Head of caudate nucleus (tissue), 42 donors: ENCODE results near the gene SMAD5.
A peak's percentile ranks its signal among the peaks of the same experiment; 100 is the strongest.

Experiments used
- DNase-seq, 42 donors: peaks; one replicate each; pipeline versions ENCODE4 v3.0.0 to v3.0.0-alpha.2; 2020 to 2021; ENCODE audit warnings: mixed read lengths in 7 of 42
- intact Hi-C: fragments of 100-400 bp; cut with DNase I; formaldehyde crosslinking; loops from one replicate; pipeline ENCODE4 v1.15.0; 2022

The SMAD5 gene

GRCh38 chr5:136147632-136148031 is 15.0 kb downstream of the SMAD5 start:
- intact Hi-C loops: no loop called here
- no peak for DNase-seq

GRCh38 chr5:136149891-136150290 is 17.2 kb downstream of the SMAD5 start:
- intact Hi-C loops: no loop called here
- DNase-seq: no peak

GRCh38 chr5:136153581-136154236 is 21.1 kb downstream of the SMAD5 start:
- no peak for DNase-seq
- intact Hi-C loops: no loop called here

- intact Hi-C loops: no loop called here
- no peak for DNase-seq
These were observed 22.4 kb downstream of the SMAD5 start for GRCh38 chr5:136155078-136155477.

GRCh38 chr5:136155761-136156160 is 23.1 kb downstream of the SMAD5 start:
- DNase-seq: no peak
- intact Hi-C loops: no loop called here

GRCh38 chr5:136157514-136157913 is 24.9 kb downstream of the SMAD5 start:
- intact Hi-C loops: no loop called here
- DNase-seq: no peak

GRCh38 chr5:136159457-136159856 is 26.8 kb downstream of the SMAD5 start:
- peak in 2 of 42 donors; percentile 5 to 27 for DNase-seq
- intact Hi-C loops: no loop called here

GRCh38 chr5:136162008-136162407 is 29.4 kb downstream of the SMAD5 start:
- intact Hi-C loops: no loop called here
- peak in 10 of 42 donors; percentile 3 to 43 (median 12) for DNase-seq

- DNase-seq: no peak
- intact Hi-C loops: no loop called here
These were observed 31.6 kb downstream of the SMAD5 start for GRCh38 chr5:136164226-136164625.

- intact Hi-C loops: no loop called here
- DNase-seq: no peak
These were observed 34.3 kb downstream of the SMAD5 start for GRCh38 chr5:136166909-136167308.

- intact Hi-C loops: no loop called here
- DNase-seq: no peak
These were observed 36.6 kb downstream of the SMAD5 start for GRCh38 chr5:136169218-136169617.

- peak in 8 of 42 donors; percentile 21 to 69 (median 38) for DNase-seq
- intact Hi-C loops: no loop called here
These were observed 41.5 kb downstream of the SMAD5 start for GRCh38 chr5:136174021-136174659.

GRCh38 chr5:136182618-136183017 is 50.0 kb downstream of the SMAD5 start:
- DNase-seq: no peak
- intact Hi-C loops: no loop called here

- DNase-seq: no peak
- intact Hi-C loops: no loop called here
These were observed 53.5 kb downstream of the SMAD5 start for GRCh38 chr5:136185974-136186665.

- intact Hi-C loops: no loop called here
- DNase-seq: no peak
These were observed 54.2 kb downstream of the SMAD5 start for GRCh38 chr5:136186796-136187195.

GRCh38 chr5:136188859-136189258 is 56.2 kb downstream of the SMAD5 start:
- intact Hi-C loops: no loop called here
- DNase-seq: no peak

GRCh38 chr5:136190091-136190720 is 57.6 kb downstream of the SMAD5 start:
- intact Hi-C loops: no loop called here
- no peak for DNase-seq

GRCh38 chr5:136190904-136191303 is 58.3 kb downstream of the SMAD5 start:
- no peak for DNase-seq
- intact Hi-C loops: no loop called here

- DNase-seq: no peak
- intact Hi-C loops: no loop called here
These were observed 58.8 kb downstream of the SMAD5 start for GRCh38 chr5:136191304-136192014.
